Activated CD4-positive, CD25-positive, alpha-beta regulatory T cell treated with anti-CD3 and anti-CD28 coated beads, Interleukin-2, amount 50 U/mL, for 24 hours (primary cell): ENCODE measurements around the gene UBL4A.
"Not testable (repeated sequence)": the region's sequence is repeated elsewhere in the genome, so short reads cannot be mapped to it uniquely, and the experiment has no call there.

Experiments used
- ATAC-seq, 2 donors: fragments of 150-1000 bp; cut with Tn5 transposase; one replicate each; pipeline ENCODE4 v1.10.0; 2021; ENCODE audit warnings: mild to moderate bottlenecking in 1 of 2, moderate library complexity in 1 of 2

Gene UBL4A

DNA sequence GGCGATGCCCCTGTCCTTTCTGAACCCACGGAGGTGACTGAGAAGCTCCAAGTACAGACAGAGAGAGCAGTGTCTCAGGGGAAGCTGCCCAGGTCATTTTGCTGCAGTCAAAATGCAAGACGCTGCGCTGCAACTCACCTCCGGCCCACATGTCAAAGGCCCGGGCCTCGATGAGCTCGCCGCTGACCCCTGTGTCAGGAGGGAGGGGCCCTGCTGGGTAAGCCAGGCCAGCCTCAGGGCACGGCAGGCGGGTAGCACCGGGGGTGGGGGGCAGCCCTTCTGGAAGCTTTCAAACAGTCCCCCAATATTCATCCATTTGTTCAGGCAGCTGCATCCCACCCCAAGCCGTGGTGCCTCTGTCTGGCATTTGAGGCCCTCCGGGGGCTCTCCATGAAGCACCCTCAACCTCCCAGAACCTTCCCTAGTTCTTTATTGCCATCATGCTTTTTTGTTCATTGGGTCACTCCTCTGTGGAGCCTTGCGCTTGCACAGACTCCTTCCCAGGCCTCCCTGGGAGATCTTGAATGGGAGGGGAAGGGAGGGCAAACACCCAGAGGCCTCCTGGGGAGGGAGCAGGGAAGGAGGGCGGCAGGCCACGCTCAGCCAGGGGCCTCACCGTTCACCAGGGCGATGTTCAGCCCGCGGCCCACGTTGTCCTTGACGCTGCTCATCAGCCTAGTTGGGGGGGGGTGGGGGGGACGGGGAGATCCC is 21.4 kb upstream of the UBL4A start:
- ATAC-seq, result no peak

DNA sequence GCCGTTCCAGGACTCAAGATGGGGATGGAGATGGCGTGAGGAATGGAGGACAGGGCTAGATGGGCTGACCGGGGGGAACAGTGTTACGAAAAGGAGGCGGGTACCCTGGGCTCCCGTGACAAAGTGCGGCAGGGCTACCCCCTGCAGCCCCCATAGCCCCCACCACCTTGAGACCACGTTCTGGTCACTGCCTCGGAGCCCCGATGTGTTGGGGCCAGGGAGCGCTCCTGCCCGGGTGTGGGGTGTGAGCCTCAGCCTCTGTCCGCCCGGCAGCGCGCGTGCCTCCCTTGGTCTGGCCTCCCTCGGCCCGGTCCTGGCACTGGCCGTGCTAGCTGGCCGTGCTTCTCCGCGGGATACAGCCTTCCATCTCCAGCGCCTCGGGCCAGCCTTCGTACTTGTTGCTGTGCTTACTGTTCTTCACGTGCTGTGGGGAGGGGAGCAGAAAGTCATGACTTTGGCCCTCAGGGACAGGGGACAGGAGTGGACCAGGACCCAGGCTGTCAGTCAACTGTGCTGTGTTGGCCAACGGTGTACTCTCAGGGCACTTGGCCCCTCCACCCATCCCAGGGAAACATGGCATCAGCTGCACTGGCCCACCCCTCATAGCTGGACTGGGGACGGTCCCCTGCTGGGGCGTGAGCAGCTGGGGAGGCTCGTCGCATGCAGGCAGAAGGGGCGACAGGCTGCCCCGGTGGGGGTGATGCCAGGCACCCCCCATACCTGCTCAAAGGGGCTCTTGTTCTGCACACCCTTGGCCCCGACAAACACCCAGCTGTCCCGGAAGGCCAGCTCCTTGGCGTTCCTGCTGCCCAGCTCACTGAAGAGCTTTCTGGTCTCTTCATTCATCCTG is 20.3 kb upstream of the UBL4A start:
- no peak for ATAC-seq

DNA sequence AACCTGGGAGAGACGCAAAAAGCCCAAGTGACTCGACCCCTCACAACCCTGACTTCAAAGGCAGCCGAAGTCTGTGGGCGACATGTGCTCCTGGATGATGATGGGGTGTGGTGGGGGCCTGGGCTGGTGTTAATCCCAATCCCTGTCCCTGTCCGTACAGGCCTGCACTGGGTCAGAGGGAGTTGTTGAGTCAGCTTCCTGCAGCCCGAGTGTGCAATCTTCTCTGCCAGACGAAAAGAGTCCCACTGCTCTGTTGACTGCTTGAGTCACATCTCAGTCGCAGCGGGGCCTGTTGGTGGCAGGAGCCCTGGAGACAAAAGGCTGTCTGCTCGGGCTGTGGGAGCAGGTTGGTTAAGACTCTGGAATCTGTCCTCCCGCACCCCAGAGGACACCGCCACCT is 19.3 kb upstream of the UBL4A start:
- no peak for ATAC-seq

DNA sequence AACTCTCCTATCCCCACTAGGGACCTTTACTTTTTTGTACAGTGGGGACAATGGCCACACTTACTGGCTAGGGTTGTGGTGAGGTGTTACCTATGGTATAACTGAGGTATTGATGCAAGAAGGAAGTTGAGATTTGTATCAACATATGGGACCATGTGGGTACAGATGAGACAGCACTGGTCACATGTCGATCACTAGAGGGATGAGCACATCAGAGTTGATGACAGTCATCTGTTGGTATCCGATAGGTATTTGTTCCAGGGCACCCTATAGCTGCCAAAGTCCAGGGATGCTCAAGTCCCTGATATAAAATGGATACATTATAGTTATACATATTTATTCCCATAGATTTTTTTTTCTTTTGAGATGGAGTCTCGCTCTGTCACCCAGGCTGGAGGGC is 16.6 kb upstream of the UBL4A start:
- no peak for ATAC-seq

DNA sequence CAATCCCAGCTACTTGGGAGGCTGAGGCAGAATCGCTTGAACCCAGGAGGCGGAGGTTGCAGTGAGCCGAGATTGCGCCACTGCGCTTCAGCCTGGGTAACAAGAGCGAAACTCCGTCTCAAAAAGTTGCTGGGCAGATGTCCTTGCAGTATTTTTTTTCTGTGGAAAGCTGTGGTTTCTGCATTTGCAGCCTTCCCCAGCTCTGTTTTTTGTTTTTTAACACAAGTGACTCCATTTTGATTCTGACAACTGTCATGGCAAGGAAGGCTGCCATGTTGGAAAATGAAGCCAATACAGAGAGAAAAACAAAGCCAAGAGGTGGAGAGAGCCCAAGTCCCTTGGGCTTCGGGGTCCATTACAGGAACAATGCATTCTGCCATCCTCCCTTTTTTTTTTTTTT is 15.7 kb upstream of the UBL4A start:
- ATAC-seq, result no peak

DNA sequence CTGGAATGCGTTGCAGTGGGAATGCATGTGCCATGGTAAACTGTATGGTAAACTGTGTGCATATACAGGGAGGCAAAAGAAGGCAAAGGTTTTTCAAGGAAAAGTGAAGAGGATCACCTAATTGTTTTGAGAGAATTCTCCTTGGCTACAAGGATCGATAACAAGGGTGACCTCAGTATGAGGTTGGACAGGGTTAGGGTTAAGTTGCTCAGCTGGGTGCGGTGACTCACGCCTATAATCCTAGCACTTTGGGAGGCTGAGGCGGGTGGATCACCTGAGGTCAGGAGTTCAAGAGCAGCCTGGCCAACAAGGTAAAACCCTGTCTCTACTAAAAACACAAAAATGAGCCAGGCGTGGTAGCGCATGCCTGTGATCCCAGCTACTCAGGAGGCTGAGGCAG is 15.0 kb upstream of the UBL4A start:
- not testable (repeated sequence) for ATAC-seq

DNA sequence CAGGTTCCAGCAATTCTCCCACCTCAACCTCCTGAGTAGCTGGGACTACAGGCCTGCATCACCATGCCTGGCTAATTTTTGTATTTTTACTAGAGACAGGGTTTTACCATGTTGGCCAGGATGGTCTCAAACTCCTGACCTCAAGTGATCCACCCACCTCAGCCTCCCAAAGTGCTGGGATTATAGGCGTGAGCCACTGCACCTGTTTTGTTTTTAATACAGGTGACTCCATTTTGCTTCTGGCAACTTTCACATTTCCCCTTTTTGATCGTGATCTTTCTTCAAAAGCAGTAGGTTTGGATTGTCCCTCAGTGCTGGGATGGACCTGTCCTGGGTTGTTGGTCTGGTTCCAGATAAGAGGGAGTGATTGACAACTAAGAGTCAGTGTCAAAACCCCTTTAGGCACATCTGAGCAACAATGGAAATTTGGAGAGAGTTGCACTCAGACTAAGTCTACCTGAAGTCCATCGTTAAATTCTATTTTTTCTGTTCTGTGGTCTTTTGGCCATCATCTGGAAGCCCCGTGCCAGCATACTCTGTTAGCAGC is 10.2 kb upstream of the UBL4A start:
- ATAC-seq, result not testable (repeated sequence)

DNA sequence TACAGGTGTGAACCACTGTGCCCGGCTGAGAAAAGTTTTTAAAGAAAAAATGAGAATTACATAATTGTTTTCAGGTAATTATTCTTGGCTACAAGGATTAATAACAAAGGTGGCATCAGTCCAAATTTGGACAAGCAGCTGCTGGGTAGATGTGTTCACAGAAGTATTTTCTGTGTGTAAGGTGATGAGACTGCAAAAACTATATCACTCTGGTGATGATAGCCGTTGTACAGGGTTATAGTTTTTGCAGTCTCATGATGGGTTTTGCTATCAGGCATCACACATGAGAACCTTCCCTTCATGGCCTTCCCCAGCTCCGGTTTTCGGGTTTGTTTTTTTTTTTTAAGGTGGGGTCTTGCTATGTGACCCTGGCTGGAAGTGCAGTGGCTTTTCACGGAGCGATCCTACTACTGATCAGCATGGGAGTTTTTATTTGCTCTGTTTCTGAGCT is 9.1 kb upstream of the UBL4A start:
- ATAC-seq, result no peak

DNA sequence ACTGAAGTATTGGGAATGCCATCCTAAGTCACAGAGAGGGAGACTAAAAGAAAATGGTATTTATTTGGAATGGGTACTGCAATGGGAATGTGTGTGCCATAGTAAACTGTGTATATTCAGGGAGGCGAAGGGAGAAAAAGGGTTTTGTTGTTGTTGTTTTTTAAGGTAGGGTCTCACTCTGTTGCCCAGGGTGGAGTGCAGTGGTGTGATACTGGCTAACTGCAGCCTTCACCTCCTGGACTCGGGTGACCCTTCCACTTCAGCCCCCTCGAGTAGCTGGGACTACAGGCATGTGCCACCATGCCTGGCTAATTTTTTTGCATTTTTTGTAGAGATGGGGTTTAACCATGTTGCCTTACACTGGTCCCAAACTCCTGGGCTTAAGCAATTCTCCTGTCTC is 8.3 kb upstream of the UBL4A start:
- ATAC-seq, result no peak

DNA sequence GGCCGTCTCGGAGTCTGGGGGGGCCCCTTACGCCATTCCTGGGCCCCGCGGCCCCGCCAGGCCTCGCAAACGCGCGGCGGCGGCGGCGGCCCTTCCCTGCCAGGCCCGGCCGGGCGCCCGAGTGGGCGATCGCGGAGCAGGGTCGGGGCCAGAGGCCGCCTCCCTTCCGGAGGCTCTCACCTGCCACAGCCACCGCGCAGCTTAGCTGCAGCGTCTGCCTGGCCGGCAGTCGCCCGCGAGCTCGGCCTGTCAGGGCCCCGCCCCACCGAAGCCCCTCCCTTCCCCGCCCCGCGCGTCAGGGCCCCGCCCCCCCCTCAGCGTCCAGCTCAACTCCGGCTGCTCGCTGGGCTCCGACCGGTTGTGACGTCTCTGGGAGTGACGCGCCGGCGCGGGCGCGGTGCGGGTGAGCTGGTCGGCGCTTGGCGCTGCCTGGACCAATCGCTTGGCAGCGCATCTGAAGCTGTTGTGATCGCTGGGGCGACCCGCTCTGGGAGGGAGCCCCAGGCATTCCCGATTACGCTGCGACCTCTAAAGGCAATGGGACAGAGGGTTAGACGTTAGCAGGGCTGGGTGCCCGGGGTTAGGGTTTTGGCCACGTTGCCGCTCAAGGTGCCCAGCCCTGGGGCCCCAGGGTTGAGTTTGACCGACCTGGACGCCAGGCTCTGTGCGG is 4.1 kb upstream of the UBL4A start, which contains the start of gene SLC10A3:
Gene SLC10A3, minus strand, starts transcription at position 216 of the 670 bp plus-strand sequence. CDS start 1,689 bp downstream, outside the sequence.
- ATAC-seq, result peak; percentile 92 to 93

DNA sequence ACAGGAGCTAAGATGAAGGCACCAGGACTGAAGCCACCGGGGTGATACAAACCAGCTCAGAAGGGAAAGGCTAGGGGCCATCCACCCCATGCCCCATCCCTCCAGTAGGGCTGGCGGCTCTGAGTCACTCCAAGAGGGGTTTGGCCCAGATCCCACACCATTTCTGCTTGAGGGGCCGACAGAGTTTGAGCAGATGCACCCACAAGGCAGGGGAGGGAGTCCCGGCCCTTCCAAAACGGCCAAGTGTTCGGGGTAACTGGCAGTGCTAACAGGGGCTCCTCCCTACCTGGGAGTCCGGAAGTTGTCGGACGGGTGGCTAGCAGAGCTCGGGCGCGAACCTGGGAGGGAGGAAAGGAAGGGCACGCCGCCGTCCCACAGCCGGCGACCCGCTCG is 3.6 kb upstream of the UBL4A start:
- ATAC-seq, result peak; percentile 15 to 17

DNA sequence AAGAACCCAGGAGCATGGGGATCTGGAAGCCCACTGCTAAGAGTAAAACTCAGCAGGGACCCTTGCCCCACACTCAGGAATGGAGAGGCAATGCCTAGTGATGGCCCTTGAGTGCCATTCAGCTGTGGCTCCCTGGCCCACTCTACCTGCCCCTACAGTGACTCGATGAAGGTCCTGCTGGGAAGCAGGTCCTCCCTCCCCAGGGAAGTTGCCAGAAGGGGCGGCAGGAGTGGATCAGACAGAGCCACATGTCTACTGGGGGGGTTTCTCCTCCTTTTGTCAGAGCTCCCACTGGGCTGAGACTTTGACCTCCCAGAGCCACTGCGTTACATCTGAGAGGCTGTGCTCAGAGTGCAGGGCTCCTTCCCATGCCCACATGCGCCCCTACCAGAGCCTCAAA is 2.8 kb upstream of the UBL4A start:
- ATAC-seq, result no peak

DNA sequence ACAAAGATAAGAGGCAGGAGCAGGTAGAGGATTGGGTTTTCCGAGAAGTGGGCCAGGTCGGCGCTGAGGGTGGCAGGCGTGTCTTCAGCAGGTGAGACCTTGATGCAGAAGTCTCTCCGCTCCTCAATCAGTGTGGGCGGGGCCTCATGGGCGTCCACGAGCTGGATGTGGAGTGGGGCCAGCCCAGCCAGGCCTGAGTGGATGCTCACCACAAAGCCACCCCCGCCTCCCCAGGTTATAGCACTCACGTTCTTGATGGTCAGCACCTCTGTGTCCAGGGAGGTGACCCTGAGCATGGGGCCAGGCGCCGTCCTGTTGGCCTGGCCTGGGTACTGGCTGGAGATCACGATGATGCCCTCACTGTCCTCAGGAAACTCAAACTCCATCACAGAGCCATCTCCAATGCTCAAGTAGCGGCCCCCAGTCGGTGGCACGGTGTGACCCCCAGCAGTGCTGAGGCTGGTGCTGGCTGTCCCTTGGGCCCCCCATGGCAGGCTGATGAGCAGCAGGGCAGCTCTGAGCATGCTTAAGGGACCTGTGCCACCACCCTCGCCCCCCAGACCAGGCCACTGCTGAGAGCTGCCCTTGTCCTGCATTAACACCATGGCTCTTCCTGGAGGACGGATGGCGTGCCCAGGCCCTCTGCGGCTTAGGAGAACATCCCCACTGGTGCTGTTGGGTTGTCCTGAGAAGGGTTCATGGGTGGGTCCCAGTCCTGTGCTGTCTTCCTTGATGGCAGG is 2.1 kb upstream of the UBL4A start:
- no peak for ATAC-seq

DNA sequence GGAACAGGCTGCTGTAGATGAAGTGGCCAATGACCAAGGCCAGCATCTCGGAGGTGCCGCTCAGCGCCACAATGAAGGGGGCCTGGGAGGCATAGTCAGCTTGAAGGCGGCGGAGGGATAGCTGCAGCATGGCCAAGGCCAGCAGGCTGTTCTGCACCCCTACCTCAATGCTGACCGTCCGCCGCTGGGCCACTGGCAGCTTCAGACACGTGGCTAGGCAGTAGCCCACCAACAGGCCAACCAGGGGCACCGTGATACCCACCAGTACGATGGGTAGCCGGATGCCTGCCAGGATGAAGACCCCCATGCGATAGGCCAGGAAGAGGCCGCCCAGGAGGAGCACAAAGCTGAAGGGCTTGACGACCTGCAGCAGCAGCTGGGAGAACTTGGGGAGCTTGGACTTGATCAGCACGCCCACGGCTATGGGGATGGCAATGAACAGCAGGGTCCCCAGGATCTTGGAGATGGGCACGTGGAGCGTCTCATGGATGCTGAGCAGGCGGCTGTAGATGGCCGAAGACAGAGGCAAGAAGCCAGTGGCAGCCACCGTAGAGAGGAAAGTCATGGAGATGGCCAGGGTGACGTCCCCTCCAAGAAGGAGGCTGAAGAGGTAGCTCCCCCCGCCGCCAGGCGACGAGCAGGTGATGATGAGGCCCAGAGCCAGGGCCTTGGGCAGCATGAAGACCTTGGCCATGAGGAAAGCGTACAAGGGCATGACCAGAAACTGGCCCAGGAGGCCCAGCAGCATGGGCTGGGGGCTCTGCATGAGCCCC is 1.3 kb upstream of the UBL4A start:
- ATAC-seq, result no peak

DNA sequence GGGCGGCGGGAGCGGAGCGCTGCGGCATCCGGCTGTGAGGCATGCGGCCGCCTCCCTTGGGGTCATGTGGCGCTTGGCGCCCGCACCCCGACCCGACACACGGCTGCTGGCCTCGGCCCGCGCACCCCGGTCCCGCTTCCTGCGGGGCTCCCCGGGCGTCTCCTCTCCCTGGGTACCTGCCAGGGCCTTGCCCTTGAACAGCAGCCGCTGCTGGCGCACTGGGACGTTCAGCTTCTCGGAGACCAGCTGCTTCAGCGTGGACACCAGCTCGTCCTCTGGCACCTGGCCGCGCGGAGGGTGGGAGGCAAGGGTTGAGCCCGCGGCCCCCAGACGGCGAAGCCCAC is 391 bp downstream of the UBL4A start:
- peak in 1 of 2 donors; percentile 4 for ATAC-seq

DNA sequence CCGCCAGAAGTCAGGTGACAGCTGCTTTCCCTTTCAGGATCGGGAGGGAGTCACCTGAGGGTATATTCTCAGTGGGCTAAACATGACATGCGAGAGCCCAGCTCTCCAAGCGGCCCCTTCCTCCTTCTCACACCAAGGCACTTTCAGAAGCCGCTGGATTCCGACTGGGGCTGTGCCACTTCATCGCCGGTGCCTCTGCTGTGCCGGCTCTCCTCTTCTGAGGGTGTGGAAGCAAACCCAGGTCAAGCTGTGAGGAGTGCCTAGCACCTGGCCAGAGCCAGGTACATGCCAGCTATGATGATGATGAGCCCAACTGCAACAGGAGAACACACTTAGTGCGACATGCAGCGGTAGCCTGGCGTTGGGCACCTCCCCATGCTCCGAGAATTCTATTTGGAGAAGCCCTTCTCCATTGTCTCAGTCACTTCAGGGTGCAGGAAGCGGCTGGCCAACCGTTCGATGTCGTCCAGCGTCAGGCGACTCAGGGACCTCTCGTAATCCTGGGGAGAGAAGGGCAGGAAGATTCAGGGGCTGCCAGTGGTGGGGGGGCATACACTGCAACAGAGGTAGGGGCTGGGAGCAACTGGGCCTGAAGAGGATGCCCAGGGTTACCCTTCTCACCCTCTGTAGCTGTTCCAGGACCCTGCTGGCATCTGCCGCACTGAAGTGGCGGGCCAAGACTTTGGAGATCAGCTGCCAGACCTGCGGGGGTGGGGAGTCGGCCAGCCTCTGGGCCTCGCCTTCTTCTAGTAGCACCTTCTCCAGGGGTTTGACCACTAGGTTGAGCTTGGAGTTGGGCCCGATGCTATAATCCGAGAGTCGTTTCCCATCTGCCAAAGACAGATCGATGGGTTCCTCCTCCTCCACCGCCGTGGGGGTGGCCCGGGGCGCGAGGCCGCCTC is 1.0 kb downstream of the UBL4A start:
- ATAC-seq, result no peak

DNA sequence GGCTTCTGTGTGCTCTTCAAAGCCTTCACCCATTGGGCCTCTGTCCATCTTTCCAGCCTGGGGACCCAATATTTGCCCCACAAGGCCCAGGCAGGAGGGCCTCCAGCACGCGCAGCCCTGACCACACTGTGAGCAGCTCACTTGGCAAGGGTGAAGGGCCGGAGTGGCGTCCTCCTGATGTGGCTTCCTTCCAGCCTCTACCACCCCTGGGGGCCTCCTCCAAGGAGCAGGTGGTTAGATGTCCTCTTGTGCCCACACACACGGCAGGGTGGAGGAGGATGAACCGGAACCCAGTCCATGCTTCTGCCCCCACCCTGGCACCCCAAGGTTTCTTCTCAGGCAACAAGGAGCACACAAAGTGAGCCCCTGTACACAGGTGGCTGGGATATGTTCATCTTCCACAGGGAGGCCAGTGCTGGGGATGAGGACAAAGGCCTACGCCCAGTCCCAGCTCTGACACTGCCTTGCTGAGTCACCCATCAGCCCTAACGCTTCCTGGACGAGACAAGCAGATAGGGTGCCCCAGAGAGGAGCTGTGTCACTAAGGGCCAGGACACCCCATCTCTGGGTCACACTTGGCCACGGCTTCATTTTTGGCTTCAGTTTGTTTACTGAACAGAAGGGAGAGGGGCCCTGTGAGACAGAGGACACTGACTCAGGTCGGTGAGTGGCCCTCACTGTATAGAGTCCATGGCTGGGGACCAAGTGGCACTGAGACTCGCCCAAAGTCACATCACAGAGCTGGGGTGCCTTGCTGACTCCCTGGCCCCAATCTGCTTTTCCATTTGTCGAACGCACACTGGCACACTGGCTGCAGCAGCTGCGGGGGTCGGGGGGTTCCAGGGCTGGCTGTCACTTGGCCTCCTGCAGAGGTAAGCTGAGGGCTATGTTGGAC is 1.9 kb downstream of the UBL4A start:
- ATAC-seq, result no peak

DNA sequence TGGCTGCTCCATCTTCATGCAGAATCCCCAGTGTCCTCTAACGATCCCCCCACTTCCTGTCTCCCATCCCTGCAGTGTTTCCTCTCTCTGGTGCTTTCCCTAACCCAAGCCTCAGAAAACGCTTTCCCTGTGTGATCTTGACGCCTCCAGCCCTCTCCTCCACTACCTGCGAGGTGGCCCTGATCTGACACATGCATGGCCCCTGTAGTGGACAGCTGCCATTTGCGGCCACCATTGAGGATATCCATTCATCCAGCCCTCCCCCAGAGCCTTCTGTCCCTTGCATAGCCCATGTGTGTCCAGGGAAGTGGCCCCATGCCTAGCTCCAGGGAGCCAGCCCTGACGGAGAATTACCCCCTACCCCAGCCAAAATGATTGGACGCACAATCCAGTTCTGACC is 3.1 kb downstream of the UBL4A start:
- no peak for ATAC-seq

DNA sequence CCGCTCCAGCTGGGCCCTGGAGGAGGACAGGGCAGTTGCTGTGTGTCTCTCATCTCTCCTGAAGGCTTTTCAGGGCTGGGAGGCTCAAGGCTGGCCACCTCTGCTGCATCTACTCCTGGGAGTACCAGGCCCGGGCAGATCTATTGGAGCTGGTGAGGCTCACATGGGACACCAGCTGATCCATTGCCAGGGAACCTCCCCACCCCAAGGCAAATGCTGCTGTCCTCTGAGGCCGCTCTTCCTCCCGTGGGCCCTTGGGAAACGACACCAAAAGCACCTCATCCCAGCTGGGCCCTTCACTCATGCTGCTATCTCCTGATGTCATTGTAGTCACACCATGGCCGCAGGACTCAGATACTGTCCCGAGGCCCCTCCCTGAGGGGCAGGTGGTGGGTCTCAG is 3.6 kb downstream of the UBL4A start:
- ATAC-seq, result no peak
